HG02884 (cell line): ENCODE results near the gene PDZD4.

ENCODE experiments used
- ATAC-seq: cut with Tn5 transposase; IDR thresholded peaks from one replicate; pipeline ENCODE4 v1.9.1; 2021; ENCODE audit warnings: mild to moderate bottlenecking, moderate library complexity; ENCODE audit not compliant: unreplicated experiment

Gene PDZD4

DNA sequence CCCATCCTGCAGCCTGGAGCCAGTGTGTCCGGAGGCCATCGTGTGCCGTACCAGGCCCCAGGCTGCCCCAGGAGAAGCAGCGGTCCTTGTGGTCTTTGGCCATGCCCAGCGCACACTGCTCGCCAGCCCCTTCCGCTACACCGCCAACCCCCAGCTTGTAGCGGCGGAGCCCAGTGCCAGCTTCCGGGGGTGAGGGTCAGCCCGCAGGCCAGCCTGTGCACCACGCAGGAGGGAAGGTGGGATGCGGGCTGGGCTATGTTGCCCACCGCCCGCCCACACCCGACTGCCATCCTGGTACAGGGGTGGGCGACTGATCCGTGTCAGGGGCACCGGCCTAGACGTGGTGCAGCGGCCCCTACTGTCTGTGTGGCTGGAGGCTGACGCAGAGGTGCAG, 57.1 kb downstream of the PDZD4 start:
- no peak for ATAC-seq

- no peak for ATAC-seq
Measured at GRCh38 chrX:153772316-153773217, 57.8 kb downstream of the PDZD4 start.

DNA sequence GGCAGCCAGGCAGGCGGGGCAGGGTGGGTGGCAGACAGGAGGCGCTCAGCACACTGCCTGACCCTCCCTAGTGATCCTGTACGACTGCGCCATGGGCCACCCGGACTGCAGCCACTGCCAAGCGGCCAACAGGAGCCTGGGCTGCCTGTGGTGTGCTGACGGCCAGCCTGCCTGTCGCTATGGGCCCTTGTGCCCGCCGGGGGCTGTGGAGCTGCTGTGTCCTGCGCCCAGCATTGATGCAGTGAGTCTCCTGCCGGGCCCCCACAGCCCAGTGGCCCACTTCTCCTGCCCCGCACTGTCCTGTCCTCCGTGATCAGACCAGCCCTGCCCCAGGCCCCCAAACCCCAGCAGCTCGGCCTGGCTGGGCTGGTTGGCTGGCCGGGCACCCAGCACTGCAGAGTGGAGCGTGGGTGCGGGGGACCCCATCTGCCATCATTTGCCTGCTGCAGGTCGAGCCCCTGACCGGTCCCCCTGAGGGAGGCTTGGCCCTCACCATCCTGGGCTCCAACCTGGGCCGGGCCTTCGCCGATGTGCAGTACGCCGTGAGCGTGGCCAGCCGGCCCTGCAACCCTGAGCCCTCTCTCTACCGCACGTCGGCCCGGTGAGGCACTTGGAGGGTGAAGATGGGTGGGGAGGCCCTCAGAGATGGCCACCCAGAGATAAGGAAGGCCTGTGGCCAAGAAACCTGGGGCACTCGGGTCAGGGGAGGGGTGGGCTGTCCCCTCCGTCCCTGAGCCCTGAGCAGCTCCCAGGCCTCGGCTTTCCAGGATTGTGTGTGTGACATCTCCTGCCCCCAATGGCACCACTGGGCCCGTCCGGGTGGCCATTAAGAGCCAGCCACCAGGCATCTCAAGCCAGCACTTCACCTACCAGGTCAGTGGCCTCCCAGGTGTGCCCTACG, 58.7 kb downstream of the PDZD4 start:
- ATAC-seq = no peak

GRCh38 chrX:153770601-153771414, 59.5 kb downstream of the PDZD4 start:
- ATAC-seq = no peak

DNA sequence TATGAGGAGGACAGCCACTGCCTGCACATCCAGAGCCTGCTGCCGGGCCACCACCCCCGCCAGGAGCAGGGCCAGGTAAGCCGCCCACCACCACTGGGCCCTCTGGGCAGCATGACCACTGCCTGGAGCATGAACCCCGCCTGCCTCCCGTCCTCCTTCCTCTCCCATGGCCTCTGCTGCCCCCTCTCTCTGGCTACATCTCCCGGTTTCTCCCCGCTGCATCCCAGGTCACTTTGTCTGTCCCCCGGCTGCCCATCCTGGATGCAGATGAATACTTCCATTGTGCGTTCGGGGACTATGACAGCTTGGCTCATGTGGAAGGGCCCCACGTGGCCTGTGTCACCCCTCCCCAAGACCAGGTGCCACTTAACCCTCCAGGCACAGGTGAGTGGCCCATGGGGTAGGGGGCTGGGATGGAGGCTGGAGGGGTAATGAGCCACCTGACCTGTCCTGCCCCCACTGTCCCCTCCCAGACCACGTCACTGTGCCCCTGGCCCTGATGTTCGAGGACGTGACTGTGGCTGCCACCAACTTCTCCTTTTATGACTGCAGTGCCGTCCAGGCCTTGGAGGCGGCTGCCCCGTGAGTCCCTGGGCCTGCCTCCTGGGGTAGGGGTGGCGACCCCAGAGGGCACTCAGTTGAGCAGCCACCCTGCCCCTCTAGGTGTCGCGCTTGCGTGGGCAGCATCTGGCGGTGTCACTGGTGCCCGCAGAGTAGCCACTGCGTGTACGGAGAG, 60.3 kb downstream of the PDZD4 start:
- no peak for ATAC-seq

GRCh38 chrX:153769158-153769864, 61.0 kb downstream of the PDZD4 start:
- no peak for ATAC-seq

- no peak for ATAC-seq
Measured at GRCh38 chrX:153768311-153769157, 61.8 kb downstream of the PDZD4 start.

DNA sequence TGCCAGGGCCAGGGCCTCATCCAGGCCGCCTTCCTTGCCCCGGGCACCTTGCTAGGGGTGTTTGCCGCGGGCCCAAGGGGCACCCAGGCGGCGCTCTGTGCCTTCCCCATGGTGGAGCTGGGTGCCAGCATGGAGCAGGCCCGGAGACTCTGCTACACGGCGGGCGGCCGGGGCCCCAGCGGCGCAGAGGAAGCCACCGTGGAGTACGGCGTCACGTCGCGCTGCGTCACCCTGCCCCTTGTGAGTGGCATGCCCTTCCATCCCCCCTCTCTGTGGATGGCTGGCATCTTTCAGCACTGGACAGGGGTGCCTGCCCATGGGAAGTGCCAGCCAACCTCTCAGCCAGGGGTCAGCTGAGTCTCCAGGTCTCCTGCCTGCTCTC, 62.7 kb downstream of the PDZD4 start:
- ATAC-seq = no peak

- ATAC-seq = no peak
Measured at GRCh38 chrX:153766871-153767673, 63.3 kb downstream of the PDZD4 start.

- ATAC-seq = no peak
Measured at GRCh38 chrX:153766098-153766817, 64.1 kb downstream of the PDZD4 start.

DNA sequence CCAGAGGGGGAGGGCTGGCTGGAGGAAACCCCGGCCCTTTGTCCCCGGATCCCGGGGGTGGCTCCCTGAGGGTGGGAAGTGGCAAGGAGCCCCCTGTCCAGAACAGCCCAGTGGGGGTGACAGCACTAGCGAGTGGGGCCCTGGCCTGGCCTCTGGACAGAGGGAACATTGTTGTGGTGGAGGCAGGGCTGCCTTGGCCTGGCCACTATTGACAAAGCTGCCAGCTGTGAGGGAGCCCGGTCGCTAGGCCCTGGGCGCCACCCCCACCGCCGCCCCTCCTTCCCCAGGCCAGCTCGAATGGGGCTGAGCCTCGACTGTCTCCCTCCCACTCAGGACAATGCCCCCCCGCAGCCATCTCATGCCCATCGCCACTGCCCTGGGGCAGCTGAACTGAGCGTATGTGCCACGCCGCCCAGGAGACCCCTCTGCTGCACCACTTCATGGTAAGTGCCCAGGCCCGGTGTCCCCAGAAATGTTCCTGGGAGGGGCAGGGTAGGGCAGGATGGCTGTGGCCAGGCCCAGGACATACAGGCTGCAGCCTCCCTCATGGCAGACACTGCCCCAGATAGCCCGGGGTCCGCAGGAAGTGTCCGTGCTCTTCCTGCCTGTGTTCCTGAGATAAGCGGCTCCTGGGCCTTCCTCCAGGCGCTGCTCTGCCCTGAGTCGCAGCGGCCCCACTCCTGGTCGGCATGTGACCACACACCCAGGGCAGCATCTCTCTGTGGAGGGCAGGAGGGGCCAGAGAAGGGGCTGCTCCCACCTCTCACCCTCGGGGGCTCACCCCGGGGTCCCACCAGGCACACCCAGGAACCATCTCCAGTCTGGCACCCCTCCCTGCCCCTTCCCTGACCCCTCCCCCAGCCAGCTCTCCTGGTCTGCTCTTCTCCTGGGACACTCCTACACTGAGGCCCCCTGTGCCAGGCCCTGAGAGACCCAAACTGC, 64.9 kb downstream of the PDZD4 start:
- ATAC-seq = no peak

- no peak for ATAC-seq
Measured at GRCh38 chrX:153764786-153765137, 65.6 kb downstream of the PDZD4 start.

GRCh38 chrX:153763989-153764755, 66.2 kb downstream of the PDZD4 start, which contains the start of gene PLXNB3:
Gene PLXNB3 (plus strand): TSS chrX:153764249. CDS start chrX:153765536, 1,287 bp downstream.
- ATAC-seq = no peak

DNA sequence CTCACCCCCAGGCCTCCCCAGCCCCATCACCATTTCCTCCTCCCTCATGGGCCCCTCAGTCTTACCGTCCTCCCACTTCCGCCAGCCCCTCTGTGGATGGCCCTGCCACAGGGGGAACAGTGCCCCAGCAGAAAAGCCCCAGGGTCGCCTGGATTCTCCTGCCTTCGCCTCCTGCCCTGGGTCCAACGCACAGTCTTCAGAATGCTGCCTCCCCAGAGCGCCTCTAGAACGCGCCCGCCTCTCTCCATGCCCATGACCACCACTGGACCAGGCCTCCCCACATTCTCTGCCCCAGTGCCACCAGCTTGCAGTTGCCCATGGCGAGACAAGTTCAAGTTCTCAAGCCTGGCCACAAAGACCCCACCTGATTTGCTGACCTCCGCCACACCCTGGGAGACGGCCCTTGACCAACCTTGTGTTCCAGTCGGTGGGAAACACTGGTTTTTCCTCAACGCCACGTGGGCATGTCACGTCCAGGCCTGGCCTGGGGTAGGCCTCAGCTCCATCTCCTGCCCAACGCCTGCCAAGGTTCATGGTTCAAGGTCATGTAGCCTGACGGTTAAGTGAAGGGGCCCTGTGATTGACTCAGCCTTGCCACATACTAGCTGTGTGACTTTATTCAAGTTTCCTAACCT, 66.9 kb downstream of the PDZD4 start:
- no peak for ATAC-seq

GRCh38 chrX:153762626-153763173, 67.6 kb downstream of the PDZD4 start:
- no peak for ATAC-seq
